Activated naive CD8-positive, alpha-beta T cell (primary cell): ENCODE data around the gene AMHR2.
A peak's percentile ranks its signal among the peaks of the same experiment; 100 is the strongest.

Experiments
- H3K27ac Mint-ChIP-seq: one replicate; pipeline ENCODE4 v1.8.0; 2021; ENCODE audit warnings: mixed read lengths
- H3K27me3 Mint-ChIP-seq: one replicate; pipeline ENCODE4 v1.8.0; 2021; ENCODE audit warnings: mixed read lengths
- H3K36me3 Mint-ChIP-seq: one replicate; pipeline ENCODE4 v1.8.0; 2021; ENCODE audit warnings: mixed read lengths
- H3K4me1 Mint-ChIP-seq: one replicate; pipeline ENCODE4 v1.8.0; 2021; ENCODE audit warnings: low read depth, mixed read lengths
- H3K4me3 Mint-ChIP-seq: one replicate; pipeline ENCODE4 v1.8.0; 2021; ENCODE audit warnings: mild to moderate bottlenecking, mixed read lengths
- H3K9me3 Mint-ChIP-seq: one replicate; pipeline ENCODE4 v1.8.0; 2021; ENCODE audit warnings: low read depth, mixed read lengths

AMHR2 gene

DNA sequence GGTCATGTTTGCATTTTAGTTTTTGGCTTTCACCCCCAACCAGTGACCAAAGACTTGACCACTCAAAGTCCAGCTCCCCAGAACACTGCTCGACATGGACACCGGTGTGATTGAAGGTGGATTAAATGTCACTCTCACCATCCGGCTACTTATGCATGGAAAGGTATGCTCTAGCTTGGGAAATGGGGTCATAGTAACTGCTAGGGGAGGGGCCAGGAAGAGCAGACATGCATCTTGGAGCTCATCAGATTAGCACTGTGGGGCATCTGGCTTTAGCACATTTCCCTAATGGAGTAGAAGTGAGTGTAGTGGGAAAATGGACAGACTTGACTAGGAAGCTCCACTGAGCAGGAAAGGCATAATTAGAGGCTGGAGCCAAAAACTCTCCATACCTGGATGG, 31.1 kb downstream of the AMHR2 start:
- Mint-ChIP-seq H3K4me3 (peak overlapping the region; percentile 98), H3K36me3 (peaks cover 7% of the 10 kb centered on the region)

DNA sequence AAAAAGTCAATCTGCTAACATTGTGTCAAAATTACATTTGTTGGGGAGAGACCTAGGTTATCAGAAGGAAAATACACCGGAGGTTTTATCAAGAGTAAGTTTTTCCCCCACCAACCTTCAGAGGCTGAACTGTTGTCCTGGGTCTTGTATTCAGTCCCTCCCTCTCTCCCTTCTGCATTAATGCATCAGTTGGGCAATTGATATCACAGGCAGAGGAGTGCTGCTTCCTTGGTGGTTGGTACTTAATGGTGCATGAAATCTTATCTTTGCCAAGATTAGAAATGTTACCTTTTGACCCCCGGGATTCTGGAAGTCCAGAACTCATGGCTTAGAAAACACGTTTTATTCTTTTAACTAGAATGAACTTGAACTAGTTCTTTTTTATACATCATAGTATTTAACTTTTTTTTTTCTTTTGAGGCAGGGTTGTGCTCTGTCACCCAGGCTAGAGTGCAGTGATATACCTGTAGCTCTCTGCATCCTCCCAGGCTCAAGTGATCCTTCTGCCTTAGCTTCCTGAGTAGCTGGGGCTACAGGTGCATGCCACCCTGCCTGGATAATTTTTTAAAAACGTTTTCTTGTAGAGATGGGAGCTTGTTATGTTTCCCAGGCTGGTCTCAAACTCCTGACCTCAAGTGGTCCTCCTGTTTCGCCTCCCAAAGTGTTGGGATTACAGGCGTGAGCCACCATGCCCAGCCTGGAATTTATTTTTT, 33.2 kb downstream of the AMHR2 start:
- Mint-ChIP-seq H3K27ac (peak overlapping the region; percentile 34), H3K4me1 (peaks cover 54% of the 10 kb centered on the region), H3K27me3 (no peaks in the 10 kb centered on the region), H3K4me3 (no peak overlapping the region), H3K36me3 (peaks cover 11% of the 10 kb centered on the region), H3K9me3 (no peaks in the 10 kb centered on the region)

More for the DNA sequence above, 31.1 kb downstream of the AMHR2 start:
- Mint-ChIP-seq H3K27ac (peak overlapping the region; percentile 91), H3K4me1 (peaks cover 43% of the 10 kb centered on the region), H3K9me3 (no peaks in the 10 kb centered on the region), H3K27me3 (no peaks in the 10 kb centered on the region)

DNA sequence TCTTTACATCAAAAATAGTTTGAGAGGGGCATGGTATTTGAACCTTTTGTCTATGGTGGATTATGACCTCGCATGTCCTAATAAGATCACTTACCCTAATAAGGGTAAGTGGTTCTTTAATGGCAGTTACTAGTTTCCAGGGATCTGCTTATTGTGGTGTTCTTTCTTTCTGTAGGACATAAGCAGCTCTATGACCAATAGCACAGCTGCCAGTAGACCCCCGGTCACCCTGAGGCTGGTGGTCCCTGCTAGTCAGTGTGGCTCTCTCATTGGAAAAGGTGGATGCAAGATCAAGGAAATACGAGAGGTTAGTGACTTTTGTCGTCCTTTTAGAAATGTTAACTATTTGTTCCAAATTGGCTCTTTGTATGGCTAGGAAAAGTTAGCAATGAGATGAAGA, 35.4 kb downstream of the AMHR2 start:
- Mint-ChIP-seq H3K36me3 (peaks cover 13% of the 10 kb centered on the region), H3K27ac (peak overlapping the region; percentile 22), H3K9me3 (no peaks in the 10 kb centered on the region), H3K4me1 (peaks cover 57% of the 10 kb centered on the region), H3K27me3 (no peaks in the 10 kb centered on the region), H3K4me3 (no peak overlapping the region)

DNA sequence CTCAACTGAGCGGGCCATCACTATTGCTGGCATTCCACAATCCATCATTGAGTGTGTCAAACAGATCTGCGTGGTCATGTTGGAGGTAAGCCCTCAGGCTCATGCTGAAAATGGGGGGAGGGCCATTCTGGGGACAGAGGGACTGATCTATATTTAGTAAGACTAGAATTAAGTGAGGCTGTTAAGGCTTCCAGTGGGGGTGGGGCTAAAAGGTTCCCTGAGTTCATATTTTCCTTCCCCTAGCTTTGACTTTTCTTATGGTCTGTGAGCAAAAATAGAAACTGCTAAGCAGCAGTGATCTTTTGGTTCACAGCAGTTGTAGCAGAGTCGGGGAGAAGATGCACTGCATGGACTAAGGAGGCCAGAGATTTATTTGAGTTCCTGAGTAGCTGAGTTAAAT, 37.4 kb downstream of the AMHR2 start:
- Mint-ChIP-seq H3K27me3 (no peaks in the 10 kb centered on the region), H3K27ac (peak overlapping the region; percentile 66), H3K4me3 (peak overlapping the region; percentile 6), H3K4me1 (peaks cover 52% of the 10 kb centered on the region), H3K36me3 (peaks cover 8% of the 10 kb centered on the region), H3K9me3 (no peaks in the 10 kb centered on the region)

DNA sequence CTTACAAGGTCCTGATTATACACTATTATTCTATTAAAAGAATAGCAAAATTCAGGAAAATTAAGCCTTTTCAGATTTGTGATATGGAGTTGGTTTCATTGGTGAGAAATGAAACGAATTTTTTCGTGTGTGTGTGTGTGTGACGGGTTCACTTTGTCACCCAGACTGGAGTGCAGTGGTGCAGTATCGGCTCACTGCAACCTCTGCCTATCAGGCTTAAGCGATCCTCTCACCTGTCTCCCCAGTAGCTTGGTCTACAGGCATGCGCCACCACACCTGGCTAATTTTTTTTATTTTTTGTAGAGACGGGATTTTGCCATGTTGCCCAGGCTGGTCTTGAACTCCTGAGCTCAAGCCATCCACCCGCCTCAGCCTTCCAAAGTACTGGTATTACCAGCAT, 37.9 kb downstream of the AMHR2 start:
- H3K36me3 Mint-ChIP-seq: peaks cover 6% of the 10 kb centered on the region
- peaks cover 55% of the 10 kb centered on the region for H3K4me1 Mint-ChIP-seq
- no peaks in the 10 kb centered on the region for H3K9me3 Mint-ChIP-seq
- no peak overlapping the region for H3K27ac Mint-ChIP-seq
- no peaks in the 10 kb centered on the region for H3K27me3 Mint-ChIP-seq
- H3K4me3 Mint-ChIP-seq: no peak overlapping the region

DNA sequence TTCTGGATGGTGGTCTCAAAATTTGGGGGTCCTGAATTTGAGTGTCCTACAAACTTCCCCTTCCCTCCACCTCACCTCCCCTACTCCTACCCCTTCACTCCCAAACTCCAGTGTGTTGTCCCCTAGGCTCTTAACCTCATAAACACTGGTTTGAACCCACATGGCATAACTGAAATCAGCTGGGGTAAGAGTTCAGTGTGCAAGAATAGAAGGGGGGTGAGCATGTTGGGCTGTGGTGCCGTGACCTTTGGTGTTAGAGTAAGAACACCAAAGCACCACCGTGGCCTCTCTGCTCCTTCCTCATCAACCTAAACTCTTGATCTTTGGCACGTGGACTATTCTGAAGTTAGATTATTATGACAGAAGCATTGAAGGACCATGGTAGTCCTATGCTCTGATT, 39.3 kb downstream of the AMHR2 start:
- Mint-ChIP-seq H3K4me1 (peaks cover 59% of the 10 kb centered on the region), H3K9me3 (no peaks in the 10 kb centered on the region), H3K36me3 (peaks cover 6% of the 10 kb centered on the region), H3K27ac (peak overlapping the region; percentile 66), H3K4me3 (no peak overlapping the region), H3K27me3 (no peaks in the 10 kb centered on the region)

DNA sequence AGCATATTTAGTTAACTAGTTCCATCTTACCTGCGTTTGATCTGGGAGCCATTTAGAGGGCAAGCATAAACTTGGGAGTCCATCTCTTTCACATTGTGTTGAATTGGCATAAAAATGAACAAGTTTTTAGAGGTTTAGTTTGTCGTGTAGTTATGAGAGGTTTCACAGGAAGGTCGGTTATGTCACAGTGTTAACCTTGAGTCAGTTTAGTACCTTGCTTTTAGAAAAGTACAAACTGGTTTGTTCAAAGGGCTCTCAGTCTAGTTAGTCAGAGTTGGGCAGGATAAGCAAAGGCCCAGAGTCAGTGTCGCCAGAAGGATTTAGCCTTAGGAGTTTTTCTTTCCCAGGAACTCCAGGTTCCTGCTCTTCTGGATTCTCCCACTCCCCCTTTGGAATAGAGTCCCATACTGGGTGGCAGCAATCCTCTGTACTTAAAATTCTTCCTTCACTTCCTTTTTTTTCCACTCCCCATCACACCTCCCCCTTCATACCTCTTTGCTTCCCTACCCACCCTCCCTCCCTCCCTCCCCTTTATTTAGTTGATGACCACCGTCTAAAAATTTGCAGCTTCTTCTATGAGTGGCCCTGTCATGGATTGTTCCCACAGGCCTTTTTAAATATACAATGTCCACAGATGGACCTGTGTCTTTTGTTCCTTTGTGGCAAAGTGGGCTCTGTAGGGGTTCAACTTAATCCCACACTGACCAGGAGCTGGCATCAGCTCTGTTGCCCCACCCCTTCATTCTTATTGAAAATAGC, 40.3 kb downstream of the AMHR2 start:
- Mint-ChIP-seq H3K4me1 (peaks cover 59% of the 10 kb centered on the region), H3K4me3 (no peak overlapping the region), H3K27ac (peak overlapping the region; percentile 66), H3K9me3 (no peaks in the 10 kb centered on the region), H3K27me3 (no peaks in the 10 kb centered on the region), H3K36me3 (peaks cover 6% of the 10 kb centered on the region)

DNA sequence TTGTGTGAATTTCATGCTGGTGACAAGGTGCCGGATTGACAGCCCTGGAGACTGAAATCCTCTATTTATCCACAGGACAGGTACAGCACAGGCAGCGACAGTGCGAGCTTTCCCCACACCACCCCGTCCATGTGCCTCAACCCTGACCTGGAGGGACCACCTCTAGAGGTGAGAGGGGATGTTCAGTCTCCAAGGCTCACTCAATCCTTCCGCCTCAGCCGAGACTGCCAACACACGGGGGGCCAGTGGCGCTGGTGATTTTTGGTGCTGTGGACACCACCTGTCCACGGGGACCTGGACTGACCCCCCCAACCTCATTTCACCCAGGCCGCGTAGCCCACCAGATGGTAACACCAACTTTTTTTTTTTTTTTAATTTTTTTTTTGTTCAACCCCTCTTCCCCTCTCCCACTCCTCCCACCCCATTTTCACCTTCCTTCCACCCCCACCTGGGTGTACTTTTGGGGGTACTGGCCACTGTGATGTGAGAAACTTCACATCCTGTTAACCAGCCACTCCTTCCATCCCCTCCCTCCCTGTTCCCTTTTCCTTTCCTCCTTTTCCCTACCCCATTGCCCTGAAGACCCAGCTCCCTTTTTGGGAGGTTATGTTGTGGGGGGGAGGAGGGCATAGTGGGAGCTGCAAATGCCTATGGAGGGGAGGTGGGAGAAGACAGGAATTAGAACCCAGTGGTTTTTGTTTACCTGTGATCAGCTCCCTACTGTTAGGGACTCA, 41.2 kb downstream of the AMHR2 start:
- no peaks in the 10 kb centered on the region for H3K27me3 Mint-ChIP-seq
- H3K36me3 Mint-ChIP-seq: peaks cover 6% of the 10 kb centered on the region
- no peak overlapping the region for H3K4me3 Mint-ChIP-seq
- peak overlapping the region; percentile 54 for H3K27ac Mint-ChIP-seq
- no peaks in the 10 kb centered on the region for H3K9me3 Mint-ChIP-seq
- H3K4me1 Mint-ChIP-seq: peaks cover 54% of the 10 kb centered on the region

DNA sequence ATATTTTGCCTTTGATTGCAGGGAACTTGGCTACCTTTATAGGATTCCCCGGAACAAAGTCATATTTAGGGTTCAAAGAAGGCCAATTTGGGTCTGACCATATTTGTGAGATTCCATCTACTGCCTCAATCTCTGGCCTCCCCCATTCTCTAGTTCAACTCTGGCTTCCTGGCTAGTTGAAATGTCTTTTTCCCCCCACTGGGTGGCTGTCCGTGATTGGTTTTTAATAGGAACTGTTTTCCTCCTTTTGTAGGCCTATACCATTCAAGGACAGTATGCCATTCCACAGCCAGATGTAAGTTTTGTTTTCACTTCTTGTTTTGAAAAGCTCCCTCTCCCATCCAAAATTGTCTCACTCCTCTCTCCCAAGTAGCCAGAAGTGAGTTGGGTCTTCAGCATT, 42.0 kb downstream of the AMHR2 start:
- H3K9me3 Mint-ChIP-seq: no peaks in the 10 kb centered on the region
- peaks cover 49% of the 10 kb centered on the region for H3K4me1 Mint-ChIP-seq
- H3K4me3 Mint-ChIP-seq: no peak overlapping the region
- no peaks in the 10 kb centered on the region for H3K27me3 Mint-ChIP-seq
- peak overlapping the region; percentile 55 for H3K27ac Mint-ChIP-seq
- H3K36me3 Mint-ChIP-seq: peaks cover 5% of the 10 kb centered on the region

DNA sequence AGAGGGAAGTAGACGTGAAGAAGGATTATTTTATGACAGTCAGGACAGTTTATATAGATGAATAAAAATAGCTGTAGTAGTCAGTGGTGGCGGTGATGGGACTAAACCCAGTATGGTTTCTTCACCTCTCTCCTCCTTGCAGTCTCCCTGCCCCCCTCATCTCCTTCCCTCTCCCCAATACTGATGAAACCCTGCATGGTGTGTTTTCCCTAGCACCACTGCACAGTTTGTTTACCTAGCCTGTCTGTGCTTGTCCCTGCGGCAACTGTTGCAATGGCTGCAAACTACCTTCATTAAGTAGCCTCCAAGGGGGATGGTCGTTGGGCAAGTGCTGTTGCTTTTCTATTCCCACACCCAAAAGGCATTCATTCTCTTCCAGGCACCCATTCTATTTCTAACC, 43.0 kb downstream of the AMHR2 start:
- no peaks in the 10 kb centered on the region for H3K9me3 Mint-ChIP-seq
- H3K27me3 Mint-ChIP-seq: no peaks in the 10 kb centered on the region
- peak overlapping the region; percentile 58 for H3K27ac Mint-ChIP-seq
- H3K4me3 Mint-ChIP-seq: no peak overlapping the region
- peaks cover 6% of the 10 kb centered on the region for H3K36me3 Mint-ChIP-seq
- peaks cover 47% of the 10 kb centered on the region for H3K4me1 Mint-ChIP-seq

DNA sequence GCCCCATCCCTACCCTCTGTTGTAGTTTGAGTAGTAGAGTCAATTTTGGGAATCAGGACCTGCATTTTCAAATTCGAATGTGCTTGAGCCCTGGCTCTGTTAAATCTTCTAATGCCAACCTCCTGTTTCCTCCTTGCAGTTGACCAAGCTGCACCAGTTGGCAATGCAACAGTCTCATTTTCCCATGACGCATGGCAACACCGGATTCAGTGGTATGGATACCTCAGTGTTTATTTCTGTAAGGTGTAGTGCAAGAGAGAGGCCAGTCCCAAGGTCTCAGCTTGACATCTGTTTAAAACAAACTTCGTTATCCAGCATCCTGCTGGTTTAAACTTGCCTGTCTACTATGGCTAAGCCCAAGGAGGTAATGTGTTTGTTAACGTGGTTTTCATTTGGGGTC, 43.4 kb downstream of the AMHR2 start:
- Mint-ChIP-seq H3K9me3 (no peaks in the 10 kb centered on the region), H3K4me3 (no peak overlapping the region), H3K4me1 (peaks cover 51% of the 10 kb centered on the region), H3K36me3 (peaks cover 7% of the 10 kb centered on the region), H3K27ac (peak overlapping the region; percentile 58), H3K27me3 (no peaks in the 10 kb centered on the region)

DNA sequence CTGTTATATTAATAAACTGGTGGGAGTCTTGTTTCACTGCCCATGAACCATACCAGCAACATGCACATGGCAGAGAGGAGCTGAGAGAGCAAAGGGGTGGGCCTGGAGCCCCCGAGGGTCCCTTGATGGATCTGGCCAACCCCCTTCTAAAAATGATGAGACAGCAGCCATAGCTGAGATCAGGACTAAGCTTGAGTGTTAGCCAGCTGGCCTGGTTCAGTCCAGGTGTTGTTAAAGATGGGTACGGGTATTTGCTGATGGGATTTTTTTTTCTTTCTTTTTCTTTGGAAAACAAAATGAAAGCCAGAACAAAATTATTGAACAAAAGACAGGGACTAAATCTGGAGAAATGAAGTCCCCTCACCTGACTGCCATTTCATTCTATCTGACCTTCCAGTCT, 44.2 kb downstream of the AMHR2 start:
- Mint-ChIP-seq H3K36me3 (peaks cover 7% of the 10 kb centered on the region), H3K4me1 (peaks cover 53% of the 10 kb centered on the region), H3K9me3 (no peaks in the 10 kb centered on the region), H3K27me3 (no peaks in the 10 kb centered on the region), H3K4me3 (no peak overlapping the region), H3K27ac (peak overlapping the region; percentile 18)

DNA sequence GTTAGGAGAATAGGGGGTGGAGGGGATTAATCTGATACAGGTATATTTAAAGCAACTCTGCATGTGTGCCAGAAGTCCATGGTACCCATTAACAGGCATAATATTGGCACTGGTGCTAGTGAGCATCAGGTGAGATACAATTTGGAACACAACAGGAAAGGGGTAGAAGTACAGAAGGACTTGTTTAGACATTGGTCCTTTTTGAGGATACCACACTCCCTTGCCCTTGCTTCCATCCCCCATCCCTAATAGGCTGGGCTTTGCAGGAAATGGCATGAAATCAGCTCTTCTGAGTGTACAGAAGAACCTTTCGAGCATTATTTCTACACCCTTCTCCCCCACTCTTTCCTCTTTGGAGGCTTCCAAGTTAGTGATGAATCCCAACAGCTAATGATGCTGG, 44.6 kb downstream of the AMHR2 start:
- Mint-ChIP-seq H3K4me1 (peaks cover 53% of the 10 kb centered on the region), H3K4me3 (no peak overlapping the region), H3K27ac (peak overlapping the region; percentile 18), H3K36me3 (peaks cover 7% of the 10 kb centered on the region), H3K27me3 (no peaks in the 10 kb centered on the region), H3K9me3 (no peaks in the 10 kb centered on the region)

DNA sequence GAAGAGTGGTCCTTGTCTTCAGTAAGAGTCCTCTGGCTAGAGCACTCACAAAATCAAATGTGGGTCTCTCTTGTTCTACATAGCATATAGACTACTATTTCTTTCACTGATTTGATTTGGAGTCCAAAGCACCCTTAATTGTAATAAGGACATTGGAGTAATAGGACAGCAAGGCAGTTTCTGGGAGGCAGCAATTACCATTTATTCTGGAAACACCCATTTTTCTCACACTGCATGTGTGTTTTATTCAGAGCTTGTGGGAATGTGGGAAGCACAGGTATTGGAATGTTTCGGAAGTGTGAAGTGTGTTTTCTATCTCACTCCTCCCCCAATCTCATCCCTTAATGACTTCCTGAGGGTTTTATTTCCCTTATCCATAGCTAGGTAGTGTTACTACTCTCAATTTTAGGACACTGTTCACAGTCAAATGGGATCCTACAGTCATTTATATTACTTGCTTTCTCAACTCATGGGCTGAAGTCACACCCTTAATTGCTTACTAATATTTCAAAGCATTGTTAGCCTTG, 48.5 kb downstream of the AMHR2 start:
- Mint-ChIP-seq H3K36me3 (peaks cover 7% of the 10 kb centered on the region), H3K27me3 (no peaks in the 10 kb centered on the region), H3K9me3 (no peaks in the 10 kb centered on the region), H3K27ac (peak overlapping the region; percentile 17), H3K4me3 (no peak overlapping the region), H3K4me1 (peaks cover 57% of the 10 kb centered on the region)

DNA sequence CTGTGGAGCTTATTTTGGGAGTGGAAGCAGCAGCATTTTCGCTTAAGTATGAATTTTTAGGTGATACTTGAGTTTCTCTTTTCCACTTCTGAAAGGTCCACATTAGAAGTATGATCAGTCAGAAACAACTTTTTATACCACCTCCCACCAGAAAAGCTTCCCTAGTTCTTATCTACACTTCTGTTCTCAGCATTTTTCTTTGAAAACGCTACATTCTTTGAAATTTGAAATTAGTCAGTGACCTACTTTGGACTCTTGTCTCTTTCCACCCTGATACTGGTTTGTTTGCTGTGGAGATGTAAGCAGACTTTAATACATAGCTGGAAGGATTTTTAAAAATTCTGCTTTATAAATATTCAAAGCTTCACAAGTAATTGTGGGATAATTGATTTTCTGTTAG, 50.4 kb downstream of the AMHR2 start:
- peaks cover 56% of the 10 kb centered on the region for H3K4me1 Mint-ChIP-seq
- no peaks in the 10 kb centered on the region for H3K9me3 Mint-ChIP-seq
- peak overlapping the region; percentile 57 for H3K4me3 Mint-ChIP-seq
- H3K27me3 Mint-ChIP-seq: no peaks in the 10 kb centered on the region
- peaks cover 7% of the 10 kb centered on the region for H3K36me3 Mint-ChIP-seq
- H3K27ac Mint-ChIP-seq: peak overlapping the region; percentile 85
